HG02973 (cell line): ENCODE measurements around the gene CTSC.
"Not testable (repeated sequence)": the region's sequence is repeated elsewhere in the genome, so short reads cannot be mapped to it uniquely, and the experiment has no call there.

Experiments
- ATAC-seq: cut with Tn5 transposase; IDR thresholded peaks from one replicate; pipeline ENCODE4 v1.9.1; 2021; ENCODE audit warnings: moderate library complexity; ENCODE audit not compliant: unreplicated experiment

The CTSC gene

DNA sequence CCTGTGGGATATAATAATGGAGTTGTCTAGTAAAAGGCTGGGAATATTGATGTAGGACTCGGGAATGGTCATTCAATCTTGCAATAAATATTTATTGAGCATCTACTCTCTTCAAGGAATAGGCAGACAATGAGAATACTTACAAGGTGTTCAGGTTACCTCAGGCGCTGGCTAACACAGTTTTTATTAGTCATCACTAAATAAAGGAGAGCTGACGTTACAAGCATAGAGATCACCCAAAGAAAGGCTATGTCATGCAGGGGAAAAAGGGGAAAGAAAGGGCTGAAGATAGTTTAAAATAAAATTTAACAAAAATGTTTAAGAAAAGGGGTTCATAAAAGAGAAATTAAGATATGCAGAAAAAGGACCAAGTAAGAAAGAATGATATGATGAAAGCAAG lies 15.8 kb upstream of the CTSC start:
- no peak for ATAC-seq

DNA sequence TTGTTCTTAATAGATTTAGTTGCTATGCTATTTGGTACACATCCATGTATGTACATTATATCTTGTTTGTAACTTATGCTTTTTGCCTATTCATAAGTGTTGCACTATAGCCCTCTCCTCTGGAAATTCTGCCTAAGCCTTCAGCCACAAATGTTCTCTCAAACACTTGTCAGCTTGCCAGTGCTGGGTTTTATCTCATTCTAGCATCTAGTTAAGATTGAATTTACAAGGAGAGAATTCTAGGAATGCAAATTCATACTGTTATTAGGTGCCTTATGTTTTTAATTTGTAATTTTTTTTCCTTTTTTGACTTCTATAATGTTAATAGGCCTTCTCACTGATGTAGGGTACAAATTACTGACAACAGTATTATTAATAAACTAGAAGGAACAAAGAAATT lies 14.6 kb upstream of the CTSC start:
- no peak for ATAC-seq

DNA sequence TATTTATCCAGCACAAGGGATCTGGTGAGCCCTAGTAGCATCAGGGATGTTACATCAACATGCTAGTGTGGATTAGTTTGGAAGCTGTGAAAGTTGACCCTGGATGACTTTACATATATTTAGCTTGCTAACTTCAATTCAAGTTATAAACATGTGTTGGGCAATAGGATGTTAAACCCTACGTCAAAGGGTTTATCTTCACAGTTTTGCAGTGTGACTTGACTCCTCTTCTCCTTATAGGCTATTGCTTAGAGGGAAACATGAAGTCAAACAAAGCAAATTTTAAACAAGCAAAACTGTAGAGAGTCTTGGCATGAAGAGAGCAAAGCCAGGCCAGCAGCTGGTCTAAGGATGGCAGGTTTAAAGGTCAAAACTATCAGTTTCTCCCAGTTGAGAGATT lies 11.3 kb upstream of the CTSC start:
- no peak for ATAC-seq

DNA sequence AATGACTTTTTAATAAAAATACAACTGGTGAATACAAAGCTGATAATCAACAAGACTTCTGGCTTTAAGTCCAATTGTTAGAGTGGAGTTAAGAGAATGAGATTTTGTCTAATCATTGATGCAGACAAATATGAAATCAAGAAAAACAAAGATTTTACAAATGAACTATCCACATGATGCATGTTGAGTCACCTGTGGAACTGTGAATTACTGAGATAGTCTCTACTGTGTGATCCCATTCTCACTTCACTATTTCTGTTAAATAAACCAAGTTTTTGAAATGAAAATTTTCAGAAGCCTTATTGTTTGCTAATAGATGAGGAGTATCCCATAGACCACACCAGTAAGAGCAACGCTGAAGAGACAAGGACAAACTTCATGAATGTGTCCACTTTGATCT lies 8.4 kb upstream of the CTSC start:
- ATAC-seq, result no peak

DNA sequence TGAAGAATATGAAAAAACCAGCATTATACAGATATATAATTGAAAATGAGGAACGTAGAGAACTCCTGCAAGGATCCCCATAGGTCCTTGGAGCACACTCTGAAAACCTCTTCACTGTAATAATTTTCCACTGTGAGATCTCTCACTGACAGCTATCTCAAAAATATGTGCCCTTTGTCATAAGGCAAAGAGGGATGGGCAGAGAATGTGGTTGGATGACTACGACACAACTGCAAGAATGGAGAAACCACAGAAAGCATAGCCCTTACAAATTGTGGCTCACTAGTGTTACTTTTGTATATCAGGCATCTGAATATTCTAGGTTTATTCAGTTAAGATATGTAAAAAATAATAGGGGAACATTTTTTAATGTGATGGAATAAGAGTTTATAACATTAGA lies 7.9 kb upstream of the CTSC start:
- no peak for ATAC-seq

DNA sequence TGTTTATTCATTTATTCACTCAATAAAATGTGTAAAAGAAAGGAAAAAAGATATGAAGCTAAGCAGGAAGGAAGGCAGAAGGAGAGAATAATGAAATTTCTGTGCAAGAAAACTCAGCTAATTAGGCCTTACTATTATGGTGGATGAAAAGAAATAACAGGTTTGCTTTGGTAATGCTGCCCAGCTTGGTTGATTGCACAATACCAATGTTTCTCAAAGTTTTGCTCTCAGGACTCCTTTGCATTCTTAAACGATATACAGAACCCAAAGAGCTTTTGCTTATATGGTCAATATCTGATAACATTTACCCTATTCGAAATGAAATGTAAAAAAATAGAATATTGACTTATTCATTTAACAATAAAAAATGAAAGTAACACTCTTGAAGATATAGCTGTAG lies 7.3 kb upstream of the CTSC start:
- no peak for ATAC-seq

DNA sequence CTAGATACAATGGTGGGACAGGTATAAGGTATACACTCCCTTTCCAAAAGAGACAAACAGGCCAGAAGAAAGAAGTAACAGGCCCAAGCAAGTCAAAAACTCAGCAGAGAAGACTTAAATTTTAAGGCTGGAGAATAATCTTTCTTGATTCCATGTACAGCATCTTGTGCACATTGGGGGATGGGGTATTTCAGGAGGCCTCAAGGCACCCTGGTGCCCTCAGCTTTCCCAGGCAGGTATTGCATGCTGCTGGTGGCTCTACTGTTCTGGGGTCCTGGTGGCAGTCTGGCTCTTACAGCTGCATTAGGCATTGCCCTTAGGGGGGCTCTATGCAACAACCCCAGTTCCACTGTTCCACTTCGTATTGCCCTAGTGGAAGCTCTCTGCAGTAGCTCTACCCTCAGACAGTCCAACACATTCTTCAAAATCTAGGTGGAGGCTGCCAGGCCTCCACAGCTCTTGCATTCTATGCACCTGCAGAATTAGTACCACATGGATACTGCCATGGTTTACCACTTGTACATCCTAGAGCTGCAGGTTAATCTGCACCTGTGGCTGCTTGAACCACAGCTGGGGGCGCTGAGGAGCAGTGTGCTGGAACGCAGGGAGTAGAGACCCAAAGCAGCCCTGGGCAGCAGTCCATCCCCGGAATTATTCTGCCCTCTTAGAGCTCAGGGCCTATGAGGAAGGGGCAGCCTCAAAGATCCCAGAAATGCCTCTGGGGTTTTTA lies 4.2 kb upstream of the CTSC start:
- no peak for ATAC-seq

DNA sequence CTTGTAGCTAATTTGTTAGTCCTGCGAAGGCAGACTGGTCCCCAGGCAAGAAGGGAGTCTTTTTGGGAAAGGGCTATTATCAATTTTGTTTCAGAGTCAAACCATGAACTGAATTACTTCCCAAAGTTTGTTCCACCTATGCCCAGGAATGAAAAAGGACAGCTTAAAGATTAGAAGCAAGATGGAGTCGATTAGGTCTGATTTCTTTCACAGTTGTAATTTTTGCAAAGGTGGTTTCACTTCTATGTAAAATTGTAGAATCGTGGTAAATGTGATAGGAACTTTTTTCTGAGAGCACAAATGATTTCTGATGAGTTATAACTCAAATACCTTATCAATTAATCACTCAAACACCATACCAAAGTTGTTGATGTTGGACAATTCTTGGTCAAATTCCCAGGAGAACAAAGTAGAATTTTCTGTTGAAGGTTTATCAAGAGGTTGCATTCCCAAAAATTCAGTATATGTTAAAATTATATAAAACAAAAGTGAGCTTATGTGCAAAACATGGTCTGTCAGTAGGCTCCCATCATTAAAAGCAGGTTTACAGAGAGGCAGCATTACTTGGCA lies 2.9 kb upstream of the CTSC start:
- no peak for ATAC-seq

DNA sequence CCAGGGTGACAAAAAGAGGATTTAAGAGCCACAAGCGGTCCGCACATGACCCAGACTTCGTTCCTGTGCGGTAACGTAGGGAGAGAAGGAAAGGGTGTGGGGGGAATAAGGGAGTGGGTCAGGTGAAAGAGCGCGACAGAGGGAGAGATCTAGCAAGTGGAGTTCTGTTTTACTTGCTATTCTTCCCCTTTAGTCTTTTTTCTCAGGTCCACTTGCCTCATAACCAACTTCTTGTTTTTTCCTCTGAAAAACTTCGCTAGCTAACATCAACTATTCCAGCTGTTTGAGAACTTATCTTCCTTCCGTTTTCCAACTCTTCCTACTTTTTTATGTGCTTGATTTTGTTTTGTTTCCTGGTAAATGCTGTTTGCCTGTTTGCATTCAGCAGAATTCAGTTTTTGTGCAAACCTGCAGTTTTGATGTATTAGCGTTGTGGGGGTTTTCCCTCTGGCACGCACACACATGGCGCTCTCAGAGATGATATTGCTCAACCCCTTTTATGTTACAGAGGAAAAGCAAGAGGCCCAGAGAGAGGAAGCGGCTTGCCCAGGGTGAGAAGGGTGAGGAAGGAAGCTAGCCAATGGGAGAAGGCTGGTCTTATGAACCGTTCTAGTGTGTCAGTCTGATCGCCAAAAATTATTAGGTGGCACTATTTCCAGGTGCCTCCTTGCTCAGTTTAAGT lies 592 bp upstream of the CTSC start:
- peak; percentile 47 for ATAC-seq

DNA sequence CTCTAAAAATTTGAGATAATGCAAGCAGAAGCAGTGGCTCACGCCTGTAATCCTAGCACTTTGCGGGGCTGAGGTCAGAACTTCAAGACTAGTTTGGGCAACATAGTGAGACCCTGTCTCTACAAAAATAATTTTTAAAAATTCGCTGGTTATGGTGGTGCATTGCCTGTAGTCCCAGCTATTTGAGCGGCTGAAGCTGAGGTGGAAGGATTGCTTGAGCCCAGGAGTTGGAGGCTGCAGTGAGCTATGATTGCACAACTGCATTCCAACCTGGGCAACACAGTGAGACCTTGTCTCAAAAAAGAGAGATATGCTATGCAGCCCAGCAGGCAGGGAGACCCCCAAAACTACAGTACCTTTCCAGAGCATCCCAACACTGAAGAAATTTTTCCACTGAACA lies 2.3 kb downstream of the CTSC start:
- ATAC-seq, result no peak

DNA sequence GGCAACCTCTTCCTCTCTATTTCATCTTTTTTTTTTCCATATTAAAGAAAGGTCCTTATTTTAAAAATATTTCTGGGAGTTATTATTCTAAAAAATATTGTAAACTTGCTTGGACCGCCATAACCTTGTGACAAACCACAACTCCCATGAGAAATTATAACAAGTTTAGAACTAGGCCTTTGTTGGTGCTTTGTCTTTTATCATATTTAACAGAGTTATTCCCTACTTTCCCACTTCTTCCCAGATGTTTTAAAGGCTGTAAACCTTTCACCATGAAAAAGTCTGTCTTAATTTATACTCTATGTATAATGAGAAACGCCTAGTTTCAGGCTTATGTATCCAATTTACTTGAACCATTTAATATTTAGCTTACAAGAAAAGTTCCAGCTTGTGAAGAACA lies 3.7 kb downstream of the CTSC start:
- ATAC-seq, result no peak

DNA sequence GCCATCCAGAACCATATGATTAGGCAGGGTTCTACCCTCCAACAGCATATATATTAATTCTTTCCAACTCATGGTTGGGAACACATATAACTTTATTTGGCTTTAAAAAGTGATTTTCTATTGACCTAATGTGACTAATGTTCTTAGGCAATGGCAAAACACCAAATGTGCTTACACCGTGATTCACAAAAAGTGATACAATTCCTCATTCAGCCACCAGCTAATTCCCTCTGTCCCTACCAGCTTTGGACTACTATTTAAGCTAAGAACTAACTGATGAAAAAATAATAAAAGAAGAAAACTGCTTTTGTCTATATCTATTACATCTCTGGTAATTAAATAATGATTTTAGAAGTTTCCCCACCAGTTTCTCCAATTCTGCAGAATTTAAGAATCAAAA lies 4.7 kb downstream of the CTSC start:
- no peak for ATAC-seq

DNA sequence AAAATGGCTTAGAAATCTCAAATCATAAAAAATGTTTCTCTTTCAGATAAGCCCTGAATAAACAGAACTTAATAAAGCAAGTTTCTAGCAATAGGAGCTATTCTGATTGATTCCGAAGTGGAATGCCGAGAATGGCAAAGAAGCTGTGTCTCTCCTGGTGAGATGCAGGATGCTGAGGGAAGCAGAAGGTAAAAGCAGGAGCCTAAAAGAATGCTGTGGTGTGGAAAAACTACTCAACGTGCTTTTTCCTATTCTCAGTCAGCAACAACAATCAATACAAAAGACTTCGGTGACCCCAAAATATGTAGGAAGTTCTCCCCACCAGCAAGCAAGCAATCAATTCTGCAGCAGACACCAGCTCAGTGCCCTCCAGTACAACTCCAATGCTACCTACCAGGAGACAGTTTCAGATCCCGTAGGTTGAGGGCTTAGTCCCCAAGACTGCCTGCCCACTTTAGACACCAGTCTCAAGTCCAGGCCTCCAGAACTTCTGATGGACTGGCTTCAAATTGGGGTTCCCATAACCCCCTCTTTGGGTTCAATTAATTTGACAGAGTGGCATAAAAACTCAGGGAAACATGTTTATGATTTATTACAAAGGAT lies 6.6 kb downstream of the CTSC start:
- no peak for ATAC-seq

DNA sequence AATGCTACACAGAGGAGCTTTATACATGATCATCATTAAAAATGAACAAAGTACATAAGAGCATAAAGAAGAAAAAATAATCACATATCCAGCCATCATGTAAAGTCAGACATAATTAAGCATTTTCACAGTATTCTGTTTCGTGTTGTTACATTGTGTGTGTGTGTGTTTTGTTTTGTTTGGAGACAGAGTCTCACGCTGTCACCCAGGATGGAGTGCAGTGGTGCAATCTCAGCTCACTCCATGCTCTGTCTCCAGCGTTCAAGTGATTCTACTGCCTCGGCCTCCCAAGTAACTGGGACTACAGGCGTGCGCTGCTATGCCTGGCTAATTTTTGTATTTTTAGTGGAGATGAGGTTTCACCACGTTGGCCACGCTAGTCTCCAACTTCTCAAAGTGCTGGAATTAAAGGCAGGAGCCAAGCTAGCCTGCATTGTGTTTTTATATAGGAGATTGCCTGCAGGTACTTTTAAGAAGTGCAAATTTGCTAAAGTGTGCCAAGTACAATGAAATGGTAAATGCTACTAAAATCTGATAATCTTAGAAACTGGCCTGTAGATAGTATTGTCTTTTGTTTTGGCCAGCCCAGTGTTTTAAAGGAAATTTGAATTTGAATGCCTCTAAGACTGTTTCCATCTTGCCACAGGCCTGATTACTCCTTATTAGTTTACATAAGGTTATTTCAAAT lies 7.8 kb downstream of the CTSC start:
- no peak for ATAC-seq

DNA sequence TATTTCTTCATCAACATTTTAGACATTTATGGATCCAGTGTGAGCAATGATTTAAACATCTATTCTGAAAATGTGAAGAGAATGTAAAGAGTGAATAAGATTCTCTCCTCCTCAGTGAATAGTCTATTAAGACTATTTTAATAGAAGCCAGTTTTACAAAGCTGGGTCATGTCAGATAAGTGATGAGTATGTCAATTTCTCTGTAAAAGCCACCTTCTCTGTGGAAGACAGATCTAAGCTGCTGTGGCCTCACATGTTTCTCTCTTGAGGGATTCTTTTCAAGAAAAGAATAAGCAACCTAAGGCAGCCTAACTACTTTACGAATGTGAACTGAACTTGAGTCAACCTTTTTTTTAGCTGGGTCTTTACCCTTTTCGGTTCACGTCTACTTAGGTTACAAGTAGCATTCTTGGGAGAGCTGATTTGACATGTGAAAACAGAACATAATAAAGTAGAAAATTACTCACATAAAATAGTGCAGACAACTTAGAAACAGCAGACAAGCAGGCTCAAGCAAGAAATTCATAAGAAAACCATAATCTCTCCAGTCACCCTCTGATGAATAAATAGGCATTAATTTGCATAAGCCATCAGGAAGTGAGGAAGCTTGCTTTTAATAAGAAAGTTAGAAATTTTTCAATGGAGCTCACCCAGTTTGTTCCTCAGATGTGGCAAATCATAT lies 9.9 kb downstream of the CTSC start:
- peak; percentile 16 for ATAC-seq

DNA sequence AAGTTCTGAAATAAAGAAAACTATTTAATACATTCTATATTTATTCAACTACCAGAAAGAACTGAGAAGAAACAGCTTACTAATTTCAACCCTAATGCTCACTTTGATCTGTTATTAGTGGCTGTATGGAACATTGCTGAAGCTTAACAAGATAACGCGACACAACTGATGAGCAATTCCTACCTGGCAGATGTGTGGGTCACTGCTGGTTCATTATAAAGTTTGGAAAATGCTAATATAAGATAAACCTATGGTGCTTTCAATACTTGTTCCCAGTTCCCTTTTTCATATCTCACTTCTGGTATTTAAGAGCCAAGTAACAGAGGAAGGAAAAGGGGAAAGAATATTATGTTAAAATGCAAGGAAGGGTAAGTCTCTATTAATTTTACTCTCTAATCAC lies 10.5 kb downstream of the CTSC start:
- peak; percentile 59 for ATAC-seq

DNA sequence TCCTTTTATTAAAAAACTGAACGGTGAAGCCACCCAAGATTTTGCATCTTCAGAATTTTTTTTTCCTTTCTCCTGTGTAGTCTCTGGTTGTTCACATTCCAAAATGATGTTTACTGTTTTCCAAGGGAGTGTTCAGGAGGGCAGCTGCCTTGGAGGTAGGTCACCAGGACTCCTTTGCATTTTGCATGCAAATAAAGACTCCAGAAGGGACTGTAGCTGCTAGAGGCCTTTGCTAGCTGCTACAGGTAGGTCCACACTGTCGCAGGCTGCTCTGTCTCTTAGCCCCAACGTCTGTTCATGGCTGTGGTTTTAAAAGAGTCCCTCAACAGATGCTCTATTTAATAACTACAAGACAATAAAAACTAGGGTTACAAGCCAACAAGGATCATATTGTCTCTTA lies 11.4 kb downstream of the CTSC start:
- no peak for ATAC-seq

DNA sequence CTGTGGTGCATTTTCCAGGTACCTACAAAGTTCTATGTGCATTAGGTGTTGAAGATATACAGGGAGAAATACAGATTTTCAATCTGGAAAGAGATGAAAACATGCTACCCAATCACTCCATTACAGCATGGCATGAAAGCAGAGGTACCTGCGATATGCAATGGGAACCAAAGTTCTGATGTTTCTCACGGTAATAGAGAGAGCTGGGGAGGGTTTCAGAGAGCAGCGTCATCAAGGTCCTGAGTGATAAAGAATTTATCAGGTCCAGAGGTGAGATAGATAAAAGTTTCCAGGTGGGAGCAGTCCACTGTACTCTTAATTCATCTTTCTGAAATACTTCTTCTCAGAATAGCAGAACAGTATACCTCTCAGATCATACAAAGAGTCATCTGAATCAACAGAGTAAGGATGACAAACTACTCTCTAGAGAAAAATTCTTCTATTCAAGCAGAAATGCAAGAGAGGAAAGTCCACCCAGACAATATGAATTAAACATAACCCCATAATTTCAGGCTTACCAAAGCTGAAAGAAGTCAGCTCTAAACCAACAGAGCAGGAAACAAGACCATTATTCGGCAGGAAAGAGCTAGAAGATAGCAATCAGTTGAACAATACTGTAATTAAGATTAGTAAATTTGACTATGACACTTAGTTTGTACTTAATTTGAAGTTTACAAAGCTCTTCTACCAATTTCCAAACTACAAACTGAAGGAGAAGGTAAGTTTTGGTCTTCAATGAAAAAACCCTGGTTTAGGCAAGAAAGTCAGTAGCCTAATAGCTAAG lies 12.8 kb downstream of the CTSC start:
- no peak for ATAC-seq

DNA sequence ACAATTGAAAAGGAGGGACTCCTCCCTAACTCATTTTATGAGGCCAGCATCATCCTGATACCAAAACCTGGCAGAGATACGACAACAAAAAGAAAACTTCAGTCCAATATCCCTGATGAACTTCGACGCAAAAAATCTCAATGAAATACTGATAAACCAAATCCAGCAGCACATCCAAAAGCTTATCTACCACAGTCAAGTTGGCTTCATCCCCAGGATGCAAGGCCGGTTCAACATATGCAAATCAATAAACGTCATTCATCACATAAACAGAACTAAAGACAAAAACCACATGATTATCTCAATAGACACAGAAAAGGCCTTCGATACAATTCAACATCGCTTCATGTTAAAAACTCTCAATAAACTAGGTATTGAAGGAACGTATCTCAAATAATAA lies 14.7 kb downstream of the CTSC start:
- not testable (repeated sequence) for ATAC-seq

DNA sequence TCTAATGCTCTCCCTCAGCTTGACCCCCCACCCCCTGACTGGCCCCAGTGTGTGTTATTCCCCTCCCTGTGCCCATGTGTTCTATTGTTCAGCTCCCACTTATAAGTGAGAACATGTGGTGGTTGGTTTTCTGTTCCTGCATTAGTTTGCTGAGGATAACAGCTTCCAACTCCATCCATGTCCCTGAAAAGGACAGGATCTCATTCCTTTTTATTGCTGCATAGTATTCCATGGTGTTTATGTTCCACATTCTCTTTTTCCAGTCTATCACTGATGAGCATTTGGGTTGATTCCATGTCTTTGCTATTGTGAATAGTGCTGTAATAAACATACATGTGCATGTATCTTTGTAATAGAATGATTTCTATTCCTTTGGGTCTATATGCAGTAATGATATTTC lies 16.1 kb downstream of the CTSC start:
- ATAC-seq, result not testable (repeated sequence)
